GM23338 (cell line): ENCODE measurements around the gene CSTPP1. TPM values are rescaled to one million over a fixed set of nuclear protein-coding genes. Genes with fewer than 3 reads are reported as not detected.

Experiments used
- ATAC-seq: fragments of 200-7000 bp; cut with Tn5 transposase; 3 replicates; pipeline ENCODE4 v1.9.1; 2020
- DNase-seq: peaks from one replicate; pipeline ENCODE4 v3.0.0-alpha.2; 2015; ENCODE audit warnings: low spot score
- H2AFZ ChIP-seq: fragments of 200-600 bp; sonication (generic); 2 replicates; pipeline ENCODE4 v1.8.0; 2016; ENCODE audit warnings: antibody characterized with exemption, mild to moderate bottlenecking, moderate library complexity
- H3F3A ChIP-seq: fragments of 200-600 bp; sonication (generic); replicated peaks from 2 replicates; pipeline ENCODE4 v1.8.0; 2017; ENCODE audit warnings: antibody characterized with exemption, mixed run types, low read depth
- H3K27ac ChIP-seq: fragments of 200-600 bp; sonication (generic); 2 replicates; pipeline ENCODE4 v1.6.1; 2016; ENCODE audit warnings: low read depth
- H3K27me3 ChIP-seq: fragments of 200-600 bp; sonication (generic); 2 replicates; pipeline ENCODE4 v1.8.0; 2016; ENCODE audit warnings: mild to moderate bottlenecking, mixed run types, moderate library complexity; ENCODE audit not compliant: insufficient read depth
- H3K36me3 ChIP-seq: fragments of 200-600 bp; sonication (generic); 2 replicates; pipeline ENCODE4 v1.8.0; 2016; ENCODE audit warnings: mild to moderate bottlenecking; ENCODE audit not compliant: insufficient read depth
- H3K4me1 ChIP-seq: fragments of 200-600 bp; sonication (generic); 2 replicates; pipeline ENCODE4 v1.8.0; 2016; ENCODE audit warnings: mild to moderate bottlenecking, moderate library complexity; ENCODE audit not compliant: insufficient read depth
- H3K4me2 ChIP-seq: fragments of 200-600 bp; sonication (generic); 2 replicates; pipeline ENCODE4 v1.7.1; 2017; ENCODE audit warnings: mixed run types
- H3K4me3 ChIP-seq: fragments of 200-600 bp; sonication (generic); 2 replicates; pipeline ENCODE4 v1.6.1; 2016; ENCODE audit warnings: mixed run types
- H3K79me2 ChIP-seq: fragments of 200-600 bp; sonication (generic); replicated peaks from 2 replicates; pipeline ENCODE4 v1.8.0; 2017; ENCODE audit warnings: mild to moderate bottlenecking; ENCODE audit not compliant: insufficient read depth
- H3K9me2 ChIP-seq: fragments of 200-600 bp; sonication (generic); 2 replicates; pipeline ENCODE4 v1.8.0; 2017; ENCODE audit not compliant: insufficient read depth
- H4K20me1 ChIP-seq: fragments of 200-600 bp; sonication (generic); replicated peaks from 2 replicates; pipeline ENCODE4 v1.8.0; 2017; ENCODE audit warnings: mild to moderate bottlenecking; ENCODE audit not compliant: insufficient read depth
- H3K27ac Mint-ChIP-seq: 2 replicates; pipeline ENCODE4 v1.8.0; 2020; ENCODE audit warnings: inconsistent platforms, mild to moderate bottlenecking, moderate library complexity, mixed read lengths
- H3K27me3 Mint-ChIP-seq: 3 replicates; pipeline ENCODE4 v1.8.0; 2022; ENCODE audit warnings: low read depth, mild to moderate bottlenecking, moderate library complexity, mixed read lengths, inconsistent platforms; ENCODE audit not compliant: insufficient read depth, poor library complexity
- H3K36me3 Mint-ChIP-seq: 3 replicates; pipeline ENCODE4 v1.8.0; 2021; ENCODE audit warnings: low read depth, mild to moderate bottlenecking, inconsistent platforms, moderate library complexity, mixed read lengths
- H3K4me1 Mint-ChIP-seq: 3 replicates; pipeline ENCODE4 v1.8.0; 2020; ENCODE audit warnings: mild to moderate bottlenecking, inconsistent platforms, mixed read lengths
- H3K4me3 Mint-ChIP-seq: 3 replicates; pipeline ENCODE4 v1.8.0; 2021; ENCODE audit warnings: moderate library complexity, mild to moderate bottlenecking, inconsistent platforms, mixed read lengths
- H3K9me3 Mint-ChIP-seq: 3 replicates; pipeline ENCODE4 v1.8.0; 2020; ENCODE audit warnings: moderate library complexity, mild to moderate bottlenecking, inconsistent platforms, mixed read lengths
- CREB1 ChIP-seq: fragments of 250-450 bp; sonication (Bioruptor Pico); IDR thresholded peaks from 2 replicates; pipeline ENCODE4 v1.5.0; 2020; ENCODE audit warnings: low read depth, mild to moderate bottlenecking, moderate library complexity
- EZH2 ChIP-seq: fragments of 200-600 bp; sonication (generic); IDR thresholded peaks from one replicate; pipeline ENCODE4 v1.8.0; 2017; ENCODE audit warnings: antibody characterized with exemption, mild to moderate bottlenecking, low read depth; ENCODE audit not compliant: unreplicated experiment
- NANOG ChIP-seq: IDR thresholded peaks from 2 replicates; pipeline ENCODE4 v1.6.1; 2016; ENCODE audit warnings: antibody characterized with exemption, borderline replicate concordance
- POLR2AphosphoS5 ChIP-seq: IDR thresholded peaks from 2 replicates; pipeline ENCODE4 v1.6.1; 2016; ENCODE audit warnings: antibody characterized with exemption, low read depth
- ZNF331 ChIP-seq: fragments of 250-450 bp; sonication (Bioruptor Pico); IDR thresholded peaks from 2 replicates; pipeline ENCODE4 v1.5.0; 2020; ENCODE audit warnings: low read depth, mild to moderate bottlenecking, moderate library complexity
- polyA plus RNA-seq: library from polyadenylated mRNA; unstranded; fragments of >200 nt; fragmentation: Nextera tagmentation; extraction: Ambion mirVana; gene quantifications from 2 replicates; pipeline ENCODE4 v1.2.1, GENCODE V29; 2016
- total RNA-seq: library from RNA; depleted of rRNA; stranded (reverse); fragments of >200 nt; shearing (Covaris generic); gene quantifications from 2 replicates; pipeline ENCODE4 v1.2.3, GENCODE V29; 2014
- TF ChIP-seq, protein P1 (sequence below): IDR thresholded peaks from one replicate; pipeline ENCODE4 v1.6.1; 2018; ENCODE audit warnings: antibody characterized with exemption; ENCODE audit not compliant: unreplicated experiment
- TF ChIP-seq, protein P2 (sequence below): fragments of 250-450 bp; sonication (Bioruptor Pico); IDR thresholded peaks from 2 replicates; pipeline ENCODE4 v1.5.0; 2020; ENCODE audit warnings: mild to moderate bottlenecking, moderate library complexity

The CSTPP1 gene
- total and polyA plus RNA-seq, 2 experiments from 2014 or later = 23.5 to 42.6 TPM

DNA sequence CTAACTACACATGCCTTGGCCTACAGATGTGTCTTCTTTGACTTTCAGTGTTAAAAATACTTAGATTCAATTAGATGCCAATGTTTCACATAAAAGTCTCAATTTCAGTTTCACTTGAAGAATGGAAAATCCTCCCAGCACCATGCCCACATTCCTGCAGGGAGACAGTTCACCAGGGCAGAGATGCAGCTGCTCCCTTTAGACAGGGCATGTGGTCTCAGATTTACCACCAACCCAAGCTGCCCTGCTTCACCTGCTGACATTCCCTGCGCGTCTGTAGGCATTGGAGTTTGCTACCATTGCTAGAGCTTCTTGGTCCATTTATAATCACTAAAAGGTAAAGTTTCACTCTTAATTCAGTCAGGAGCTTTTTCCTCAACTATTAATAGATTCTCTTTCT lies 126.2 kb downstream of the CSTPP1 start:
- Histone ChIP-seq H3K36me3 (no peaks in the 10 kb centered on the region), H2AFZ (no peak overlapping the region), H3K79me2 (no peaks in the 10 kb centered on the region), H3K27ac (peak overlapping the region; percentile 52; the same call in 1 of the 2 replicates), H3K4me1 (peaks cover 24% of the 10 kb centered on the region), H3F3A (no peaks in the 10 kb centered on the region), H3K27me3 (no peaks in the 10 kb centered on the region), H3K9me2 (no peaks in the 10 kb centered on the region), H3K4me2 (0 out of 2 replicates have a peak overlapping the region, but pooled peaks have one; percentile 3), H4K20me1 (no peaks in the 10 kb centered on the region), H3K4me3 (no peak overlapping the region)
- no peak overlapping the region; the same call in 1 of the 2 replicates for H3K27ac Mint-ChIP-seq
- peaks cover 32% of the 10 kb centered on the region for H3K4me1 Mint-ChIP-seq
- H3K9me3 Mint-ChIP-seq = no peaks in the 10 kb centered on the region
- TF ChIP-seq POLR2AphosphoS5 = no peak
- TF ChIP-seq NANOG = no peak
- TF ChIP-seq ZNF331 = no peak
- DNase-seq = no peak
- peaks cover 4% of the 10 kb centered on the region for H3K36me3 Mint-ChIP-seq
- H3K4me3 Mint-ChIP-seq = no peak overlapping the region
- peak; percentile 50 for ATAC-seq
- no peaks in the 10 kb centered on the region for H3K27me3 Mint-ChIP-seq

DNA sequence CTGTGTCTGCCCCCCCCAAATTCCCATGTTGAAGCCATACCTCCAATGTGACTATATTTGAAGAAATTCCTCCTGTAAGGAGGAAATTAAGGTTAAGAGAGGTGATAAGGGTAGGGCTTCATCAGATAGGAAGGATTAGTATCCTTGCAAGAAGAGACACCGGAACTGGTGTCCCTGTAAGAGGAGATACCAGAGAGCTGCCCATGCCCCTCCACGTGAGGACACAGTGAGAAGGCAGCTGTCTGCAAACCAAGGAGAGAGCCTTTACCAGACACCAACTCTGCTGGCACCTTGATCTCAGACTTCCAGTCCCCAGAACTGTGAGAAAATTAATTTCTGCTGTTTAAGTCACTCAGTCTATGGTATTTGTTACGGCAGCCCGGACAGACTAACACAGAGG lies 130.8 kb downstream of the CSTPP1 start:
- H3K4me3 Mint-ChIP-seq = no peak overlapping the region
- no peaks in the 10 kb centered on the region for H3K79me2 ChIP-seq
- H3K27ac Mint-ChIP-seq = no peak overlapping the region
- ATAC-seq = peak; percentile 63
- H4K20me1 ChIP-seq = no peaks in the 10 kb centered on the region
- no peak for DNase-seq
- H3K9me3 Mint-ChIP-seq = no peaks in the 10 kb centered on the region
- H3K4me1 Mint-ChIP-seq = peaks cover 29% of the 10 kb centered on the region
- TF ChIP-seq, protein P1, sequence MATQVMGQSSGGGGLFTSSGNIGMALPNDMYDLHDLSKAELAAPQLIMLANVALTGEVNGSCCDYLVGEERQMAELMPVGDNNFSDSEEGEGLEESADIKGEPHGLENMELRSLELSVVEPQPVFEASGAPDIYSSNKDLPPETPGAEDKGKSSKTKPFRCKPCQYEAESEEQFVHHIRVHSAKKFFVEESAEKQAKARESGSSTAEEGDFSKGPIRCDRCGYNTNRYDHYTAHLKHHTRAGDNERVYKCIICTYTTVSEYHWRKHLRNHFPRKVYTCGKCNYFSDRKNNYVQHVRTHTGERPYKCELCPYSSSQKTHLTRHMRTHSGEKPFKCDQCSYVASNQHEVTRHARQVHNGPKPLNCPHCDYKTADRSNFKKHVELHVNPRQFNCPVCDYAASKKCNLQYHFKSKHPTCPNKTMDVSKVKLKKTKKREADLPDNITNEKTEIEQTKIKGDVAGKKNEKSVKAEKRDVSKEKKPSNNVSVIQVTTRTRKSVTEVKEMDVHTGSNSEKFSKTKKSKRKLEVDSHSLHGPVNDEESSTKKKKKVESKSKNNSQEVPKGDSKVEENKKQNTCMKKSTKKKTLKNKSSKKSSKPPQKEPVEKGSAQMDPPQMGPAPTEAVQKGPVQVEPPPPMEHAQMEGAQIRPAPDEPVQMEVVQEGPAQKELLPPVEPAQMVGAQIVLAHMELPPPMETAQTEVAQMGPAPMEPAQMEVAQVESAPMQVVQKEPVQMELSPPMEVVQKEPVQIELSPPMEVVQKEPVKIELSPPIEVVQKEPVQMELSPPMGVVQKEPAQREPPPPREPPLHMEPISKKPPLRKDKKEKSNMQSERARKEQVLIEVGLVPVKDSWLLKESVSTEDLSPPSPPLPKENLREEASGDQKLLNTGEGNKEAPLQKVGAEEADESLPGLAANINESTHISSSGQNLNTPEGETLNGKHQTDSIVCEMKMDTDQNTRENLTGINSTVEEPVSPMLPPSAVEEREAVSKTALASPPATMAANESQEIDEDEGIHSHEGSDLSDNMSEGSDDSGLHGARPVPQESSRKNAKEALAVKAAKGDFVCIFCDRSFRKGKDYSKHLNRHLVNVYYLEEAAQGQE = no peak
- TF ChIP-seq, protein P2, sequence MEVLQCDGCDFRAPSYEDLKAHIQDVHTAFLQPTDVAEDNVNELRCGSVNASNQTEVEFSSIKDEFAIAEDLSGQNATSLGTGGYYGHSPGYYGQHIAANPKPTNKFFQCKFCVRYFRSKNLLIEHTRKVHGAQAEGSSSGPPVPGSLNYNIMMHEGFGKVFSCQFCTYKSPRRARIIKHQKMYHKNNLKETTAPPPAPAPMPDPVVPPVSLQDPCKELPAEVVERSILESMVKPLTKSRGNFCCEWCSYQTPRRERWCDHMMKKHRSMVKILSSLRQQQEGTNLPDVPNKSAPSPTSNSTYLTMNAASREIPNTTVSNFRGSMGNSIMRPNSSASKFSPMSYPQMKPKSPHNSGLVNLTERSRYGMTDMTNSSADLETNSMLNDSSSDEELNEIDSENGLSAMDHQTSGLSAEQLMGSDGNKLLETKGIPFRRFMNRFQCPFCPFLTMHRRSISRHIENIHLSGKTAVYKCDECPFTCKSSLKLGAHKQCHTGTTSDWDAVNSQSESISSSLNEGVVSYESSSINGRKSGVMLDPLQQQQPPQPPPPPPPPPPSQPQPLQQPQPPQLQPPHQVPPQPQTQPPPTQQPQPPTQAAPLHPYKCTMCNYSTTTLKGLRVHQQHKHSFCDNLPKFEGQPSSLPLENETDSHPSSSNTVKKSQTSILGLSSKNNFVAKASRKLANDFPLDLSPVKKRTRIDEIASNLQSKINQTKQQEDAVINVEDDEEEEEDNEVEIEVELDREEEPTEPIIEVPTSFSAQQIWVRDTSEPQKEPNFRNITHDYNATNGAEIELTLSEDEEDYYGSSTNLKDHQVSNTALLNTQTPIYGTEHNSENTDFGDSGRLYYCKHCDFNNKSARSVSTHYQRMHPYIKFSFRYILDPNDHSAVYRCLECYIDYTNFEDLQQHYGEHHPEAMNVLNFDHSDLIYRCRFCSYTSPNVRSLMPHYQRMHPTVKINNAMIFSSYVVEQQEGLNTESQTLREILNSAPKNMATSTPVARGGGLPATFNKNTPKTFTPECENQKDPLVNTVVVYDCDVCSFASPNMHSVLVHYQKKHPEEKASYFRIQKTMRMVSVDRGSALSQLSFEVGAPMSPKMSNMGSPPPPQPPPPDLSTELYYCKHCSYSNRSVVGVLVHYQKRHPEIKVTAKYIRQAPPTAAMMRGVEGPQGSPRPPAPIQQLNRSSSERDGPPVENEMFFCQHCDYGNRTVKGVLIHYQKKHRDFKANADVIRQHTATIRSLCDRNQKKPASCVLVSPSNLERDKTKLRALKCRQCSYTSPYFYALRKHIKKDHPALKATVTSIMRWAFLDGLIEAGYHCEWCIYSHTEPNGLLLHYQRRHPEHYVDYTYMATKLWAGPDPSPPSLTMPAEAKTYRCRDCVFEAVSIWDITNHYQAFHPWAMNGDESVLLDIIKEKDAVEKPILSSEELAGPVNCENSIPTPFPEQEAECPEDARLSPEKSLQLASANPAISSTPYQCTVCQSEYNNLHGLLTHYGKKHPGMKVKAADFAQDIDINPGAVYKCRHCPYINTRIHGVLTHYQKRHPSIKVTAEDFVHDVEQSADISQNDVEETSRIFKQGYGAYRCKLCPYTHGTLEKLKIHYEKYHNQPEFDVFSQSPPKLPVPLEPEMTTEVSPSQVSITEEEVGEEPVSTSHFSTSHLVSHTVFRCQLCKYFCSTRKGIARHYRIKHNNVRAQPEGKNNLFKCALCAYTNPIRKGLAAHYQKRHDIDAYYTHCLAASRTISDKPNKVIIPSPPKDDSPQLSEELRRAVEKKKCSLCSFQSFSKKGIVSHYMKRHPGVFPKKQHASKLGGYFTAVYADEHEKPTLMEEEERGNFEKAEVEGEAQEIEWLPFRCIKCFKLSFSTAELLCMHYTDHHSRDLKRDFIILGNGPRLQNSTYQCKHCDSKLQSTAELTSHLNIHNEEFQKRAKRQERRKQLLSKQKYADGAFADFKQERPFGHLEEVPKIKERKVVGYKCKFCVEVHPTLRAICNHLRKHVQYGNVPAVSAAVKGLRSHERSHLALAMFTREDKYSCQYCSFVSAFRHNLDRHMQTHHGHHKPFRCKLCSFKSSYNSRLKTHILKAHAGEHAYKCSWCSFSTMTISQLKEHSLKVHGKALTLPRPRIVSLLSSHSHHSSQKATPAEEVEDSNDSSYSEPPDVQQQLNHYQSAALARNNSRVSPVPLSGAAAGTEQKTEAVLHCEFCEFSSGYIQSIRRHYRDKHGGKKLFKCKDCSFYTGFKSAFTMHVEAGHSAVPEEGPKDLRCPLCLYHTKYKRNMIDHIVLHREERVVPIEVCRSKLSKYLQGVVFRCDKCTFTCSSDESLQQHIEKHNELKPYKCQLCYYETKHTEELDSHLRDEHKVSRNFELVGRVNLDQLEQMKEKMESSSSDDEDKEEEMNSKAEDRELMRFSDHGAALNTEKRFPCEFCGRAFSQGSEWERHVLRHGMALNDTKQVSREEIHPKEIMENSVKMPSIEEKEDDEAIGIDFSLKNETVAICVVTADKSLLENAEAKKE (CRISPR knock-in tag) = 0 out of 2 replicates have a peak, but pooled peaks have one; percentile 43
- no peak for TF ChIP-seq ZNF331
- TF ChIP-seq EZH2 = no peak
- no peak for TF ChIP-seq CREB1 (CRISPR knock-in tag)
- H3K36me3 ChIP-seq = no peaks in the 10 kb centered on the region
- H3K27me3 ChIP-seq = no peaks in the 10 kb centered on the region
- H3K4me2 ChIP-seq = no peak overlapping the region
- peaks cover 25% of the 10 kb centered on the region for H3K4me1 ChIP-seq
- H3K27me3 Mint-ChIP-seq = peaks cover 5% of the 10 kb centered on the region
- no peak overlapping the region for H2AFZ ChIP-seq
- no peaks in the 10 kb centered on the region for H3K36me3 Mint-ChIP-seq
- H3K9me2 ChIP-seq = no peaks in the 10 kb centered on the region
- 0 out of 2 replicates have a peak, but pooled peaks cover 5% of the 10 kb centered on the region for H3F3A ChIP-seq
- no peak overlapping the region for H3K4me3 ChIP-seq
- no peak overlapping the region for H3K27ac ChIP-seq
